ENCODE data around the gene PRR7. TPM values are rescaled to one million over a fixed set of nuclear protein-coding genes. Genes with fewer than 3 reads are reported as not detected.

Gene PRR7
- total and polyA plus RNA-seq, 2 of the 13 experiments (the other 11 are each of a cell fraction or from before 2014, with no cell fraction given): 4.8 to 5.0 TPM

DNA sequence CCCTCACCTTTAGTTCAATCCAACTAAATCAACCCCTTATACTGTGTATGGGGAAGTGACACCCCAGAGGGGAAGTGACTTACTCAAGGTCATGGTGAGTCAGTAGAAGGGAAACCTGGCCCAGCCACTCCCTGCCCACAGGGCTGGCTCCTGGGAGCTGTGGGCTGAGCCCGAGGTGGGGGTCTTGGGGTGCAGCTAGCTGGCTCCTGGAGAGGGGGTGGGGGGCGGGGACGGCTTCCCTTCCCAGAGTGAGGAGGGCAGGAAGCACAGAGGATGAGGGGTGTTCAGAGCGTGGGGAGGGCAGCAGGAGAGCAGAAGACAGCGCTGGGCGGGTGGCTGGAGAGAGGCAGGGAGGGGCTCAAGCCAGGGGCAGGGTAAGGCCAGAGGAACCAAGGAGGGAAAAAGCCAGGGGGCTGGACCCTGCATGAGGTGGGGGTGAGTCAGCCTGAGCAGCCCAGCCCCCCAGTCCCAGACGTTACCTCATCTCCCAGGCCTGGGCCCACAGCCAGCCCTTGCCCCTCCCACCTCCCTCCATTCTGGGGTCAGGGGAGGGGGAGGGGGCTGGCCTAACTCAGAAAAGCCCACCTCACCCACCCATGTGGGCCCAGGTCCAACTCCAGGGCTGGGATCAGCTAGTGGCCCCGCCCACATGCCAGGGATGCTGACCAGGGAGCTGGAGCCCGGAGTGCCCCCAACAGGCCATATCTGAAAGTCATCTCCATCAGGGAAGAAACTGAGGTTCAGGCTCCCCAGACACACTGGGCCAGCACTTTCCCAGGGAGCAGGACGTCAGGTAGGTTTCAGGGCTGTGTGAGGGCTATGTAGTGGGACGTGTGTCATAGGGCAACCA is 48.0 kb downstream of the PRR7 start (continued):
- no peak for TF ChIP-seq ZFP91 (CRISPR knock-in tag; IDR thresholded peaks at IDR 0.05; ENCODE audit: borderline replicate concordance)
- TF ChIP-seq XRCC5 (optimal IDR thresholded peaks at IDR 0.05; ENCODE audit: low read length): peak; percentile 28
- peak; percentile 28; the same call in 1 of the 2 replicates for TF ChIP-seq ZNF687 (CRISPR knock-in tag; IDR thresholded peaks at IDR 0.05)
- TF ChIP-seq, protein P1, sequence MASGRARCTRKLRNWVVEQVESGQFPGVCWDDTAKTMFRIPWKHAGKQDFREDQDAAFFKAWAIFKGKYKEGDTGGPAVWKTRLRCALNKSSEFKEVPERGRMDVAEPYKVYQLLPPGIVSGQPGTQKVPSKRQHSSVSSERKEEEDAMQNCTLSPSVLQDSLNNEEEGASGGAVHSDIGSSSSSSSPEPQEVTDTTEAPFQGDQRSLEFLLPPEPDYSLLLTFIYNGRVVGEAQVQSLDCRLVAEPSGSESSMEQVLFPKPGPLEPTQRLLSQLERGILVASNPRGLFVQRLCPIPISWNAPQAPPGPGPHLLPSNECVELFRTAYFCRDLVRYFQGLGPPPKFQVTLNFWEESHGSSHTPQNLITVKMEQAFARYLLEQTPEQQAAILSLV (CRISPR knock-in tag; IDR thresholded peaks at IDR 0.05; ENCODE audit: borderline replicate concordance): no peak
- TF ChIP-seq ZNF605 (CRISPR knock-in tag; IDR thresholded peaks at IDR 0.05): no peak

Measured in HepG2 (cell line).